Upper lobe of left lung (tissue), 4 donors: ENCODE results near the gene PARP16.

Experiments used
- EP300 ChIP-seq, 4 donors: sonication (generic); formaldehyde crosslinking; IDR thresholded peaks; one replicate each; pipeline ENCODE4 v1.5.1; 2017; ENCODE audit warnings: antibody characterized with exemption in 4 of 4, control low read depth in 2 of 4
- POLR2A ChIP-seq, 4 donors: fragments of 450-650 bp; IDR thresholded peaks; one replicate each; pipeline ENCODE4 v1.5.1; 2016 to 2017; ENCODE audit warnings: antibody characterized with exemption in 4 of 4, mild to moderate bottlenecking in 2 of 4
- POLR2AphosphoS5 ChIP-seq, 2 donors: sonication (generic); formaldehyde crosslinking; IDR thresholded peaks; one replicate each; pipeline ENCODE4 v1.5.1; 2017; ENCODE audit warnings: antibody characterized with exemption in 2 of 2
- TF ChIP-seq, protein P1 (sequence below), 6 experiments: fragments of 450-650 bp in 4 of 6; fragments of 200-600 bp in 2 of 6; sonication (generic) in 2 of 6; IDR thresholded peaks; one replicate each; pipeline ENCODE4 v1.5.1; 2016 to 2019; ENCODE audit warnings: antibody characterized with exemption in 6 of 6

GRCh38 chr15:65312400-65312916, 25.8 kb upstream of the PARP16 start:
- TF ChIP-seq POLR2A (IDR thresholded peaks at IDR 0.05), result no peak
- TF ChIP-seq, protein P1, sequence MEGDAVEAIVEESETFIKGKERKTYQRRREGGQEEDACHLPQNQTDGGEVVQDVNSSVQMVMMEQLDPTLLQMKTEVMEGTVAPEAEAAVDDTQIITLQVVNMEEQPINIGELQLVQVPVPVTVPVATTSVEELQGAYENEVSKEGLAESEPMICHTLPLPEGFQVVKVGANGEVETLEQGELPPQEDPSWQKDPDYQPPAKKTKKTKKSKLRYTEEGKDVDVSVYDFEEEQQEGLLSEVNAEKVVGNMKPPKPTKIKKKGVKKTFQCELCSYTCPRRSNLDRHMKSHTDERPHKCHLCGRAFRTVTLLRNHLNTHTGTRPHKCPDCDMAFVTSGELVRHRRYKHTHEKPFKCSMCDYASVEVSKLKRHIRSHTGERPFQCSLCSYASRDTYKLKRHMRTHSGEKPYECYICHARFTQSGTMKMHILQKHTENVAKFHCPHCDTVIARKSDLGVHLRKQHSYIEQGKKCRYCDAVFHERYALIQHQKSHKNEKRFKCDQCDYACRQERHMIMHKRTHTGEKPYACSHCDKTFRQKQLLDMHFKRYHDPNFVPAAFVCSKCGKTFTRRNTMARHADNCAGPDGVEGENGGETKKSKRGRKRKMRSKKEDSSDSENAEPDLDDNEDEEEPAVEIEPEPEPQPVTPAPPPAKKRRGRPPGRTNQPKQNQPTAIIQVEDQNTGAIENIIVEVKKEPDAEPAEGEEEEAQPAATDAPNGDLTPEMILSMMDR (IDR thresholded peaks at IDR 0.05), result no peak
- no peak for TF ChIP-seq POLR2AphosphoS5 (IDR thresholded peaks at IDR 0.05)
- no peak for TF ChIP-seq EP300 (IDR thresholded peaks at IDR 0.05)
